Caco-2 (cell line): ENCODE measurements around the gene RPL7A. TPM values are rescaled to one million over a fixed set of nuclear protein-coding genes. Genes with fewer than 3 reads are reported as not detected.

ENCODE experiments used
- BruUV-seq: library from RNA; stranded (reverse); fragments of 400-500 nt; replicated peaks from 2 replicates; lab custom pipeline; 2021; lab: Mats Ljungman, UMichigan
- CTCF ChIA-PET: fragments of 300-600 bp; sonication (Branson Sonifier 250); formaldehyde crosslinking; loops from one replicate; lab custom pipeline; 2022; ENCODE audit warnings: antibody characterized with exemption; lab: Charles Lee
- POLR2A ChIA-PET: fragments of 300-600 bp; sonication (Branson Sonifier 250); formaldehyde crosslinking; loops from one replicate; lab custom pipeline; 2022; ENCODE audit warnings: antibody characterized with exemption; lab: Charles Lee
- DNase-seq, 2 experiments: peaks; one replicate each; pipeline versions ENCODE4 v3.0.0 to v3.0.0-alpha.2; 2020 to 2022
- H3K27me3 ChIP-seq: replicated peaks from 2 replicates; pipeline ENCODE4 v1.6.0; 2011; ENCODE audit warnings: low read length; ENCODE audit not compliant: control insufficient read depth, insufficient read depth
- H3K36me3 ChIP-seq: 2 replicates; pipeline ENCODE4 v1.5.1; 2011; ENCODE audit warnings: low read length; ENCODE audit not compliant: control insufficient read depth, insufficient read depth
- H3K4me1 ChIP-seq: fragments of 250-450 bp; sonication (Bioruptor Pico); 2 replicates; pipeline ENCODE4 v1.5.1; 2020; ENCODE audit warnings: mild to moderate bottlenecking
- H3K4me3 ChIP-seq: 2 replicates; pipeline ENCODE4 v1.5.1; 2011; ENCODE audit warnings: low read depth, mild to moderate bottlenecking, control low read depth, low read length
- H3K9me3 ChIP-seq: fragments of 250-450 bp; sonication (Bioruptor Pico); 2 replicates; pipeline ENCODE4 v1.5.1; 2020; ENCODE audit warnings: mild to moderate bottlenecking, moderate library complexity
- H3K27ac Mint-ChIP-seq: one replicate; pipeline ENCODE4 v1.8.0; 2022; ENCODE audit warnings: mixed read lengths; ENCODE audit not compliant: unreplicated experiment
- H3K27me3 Mint-ChIP-seq: one replicate; pipeline ENCODE4 v1.8.0; 2022; ENCODE audit warnings: mixed read lengths; ENCODE audit not compliant: insufficient read depth, unreplicated experiment
- H3K36me3 Mint-ChIP-seq: one replicate; pipeline ENCODE4 v1.8.0; 2022; ENCODE audit warnings: mild to moderate bottlenecking, mixed read lengths; ENCODE audit not compliant: insufficient read depth, unreplicated experiment
- H3K4me1 Mint-ChIP-seq: one replicate; pipeline ENCODE4 v1.8.0; 2022; ENCODE audit warnings: low read depth, mixed read lengths; ENCODE audit not compliant: unreplicated experiment
- H3K4me3 Mint-ChIP-seq: one replicate; pipeline ENCODE4 v1.8.0; 2022; ENCODE audit warnings: mild to moderate bottlenecking, moderate library complexity, mixed read lengths; ENCODE audit not compliant: unreplicated experiment
- H3K9me3 Mint-ChIP-seq: one replicate; pipeline ENCODE4 v1.8.0; 2022; ENCODE audit warnings: mixed read lengths; ENCODE audit not compliant: unreplicated experiment
- intact Hi-C: fragments of 100-400 bp; cut with micrococcal nuclease; formaldehyde crosslinking; loops from one replicate; pipeline ENCODE4 v1.10.0; 2022; ENCODE audit not compliant: unreplicated experiment
- total RNA-seq: library from RNA; stranded (reverse); gene quantifications from 2 replicates; pipeline ENCODE4 v1.2.3, GENCODE V29; 2022
- TF ChIP-seq, protein P1 (sequence below), 2 experiments: fragments of 200-600 bp in 1 of 2; IDR thresholded peaks; 1 replicate in 1 of 2; 2 replicates in 1 of 2; pipeline versions ENCODE4 v1.5.1 to v1.8.0; 2011 to 2022; ENCODE audit warnings: antibody characterized with exemption in 1 of 2, control low read depth in 1 of 2, inconsistent platforms in 1 of 2, low read depth in 1 of 2, low read length in 1 of 2, mild to moderate bottlenecking in 1 of 2, moderate library complexity in 1 of 2; ENCODE audit not compliant: insufficient read depth in 1 of 2, severe bottlenecking in 1 of 2, unreplicated experiment in 1 of 2

RPL7A gene
- total RNA-seq, 1 experiment from 2014 or later = 1,995 TPM

DNA sequence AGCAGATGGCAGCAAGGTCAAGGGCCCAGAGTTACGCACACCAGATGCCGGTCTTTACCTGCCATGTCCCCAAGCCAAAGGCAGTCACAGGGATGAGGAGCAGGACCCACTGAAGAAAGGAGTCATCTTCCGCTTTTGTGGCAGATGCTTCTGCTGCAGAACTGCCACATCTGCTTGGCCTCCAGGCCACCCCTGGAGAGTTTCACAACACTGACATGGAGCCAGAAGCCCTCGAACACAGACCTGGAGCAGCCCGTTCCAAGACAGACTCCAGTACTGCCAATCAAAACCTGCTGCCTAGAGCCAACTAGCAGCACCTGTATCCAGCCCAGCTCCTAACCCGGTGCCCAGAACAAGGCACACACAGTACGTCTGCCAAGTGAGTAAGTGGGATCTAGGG, 6.7 kb downstream of the RPL7A start:
- Mint-ChIP-seq H3K36me3 (peaks cover 94% of the 10 kb centered on the region), H3K27ac (no peak overlapping the region)
- TF ChIP-seq, protein P1, sequence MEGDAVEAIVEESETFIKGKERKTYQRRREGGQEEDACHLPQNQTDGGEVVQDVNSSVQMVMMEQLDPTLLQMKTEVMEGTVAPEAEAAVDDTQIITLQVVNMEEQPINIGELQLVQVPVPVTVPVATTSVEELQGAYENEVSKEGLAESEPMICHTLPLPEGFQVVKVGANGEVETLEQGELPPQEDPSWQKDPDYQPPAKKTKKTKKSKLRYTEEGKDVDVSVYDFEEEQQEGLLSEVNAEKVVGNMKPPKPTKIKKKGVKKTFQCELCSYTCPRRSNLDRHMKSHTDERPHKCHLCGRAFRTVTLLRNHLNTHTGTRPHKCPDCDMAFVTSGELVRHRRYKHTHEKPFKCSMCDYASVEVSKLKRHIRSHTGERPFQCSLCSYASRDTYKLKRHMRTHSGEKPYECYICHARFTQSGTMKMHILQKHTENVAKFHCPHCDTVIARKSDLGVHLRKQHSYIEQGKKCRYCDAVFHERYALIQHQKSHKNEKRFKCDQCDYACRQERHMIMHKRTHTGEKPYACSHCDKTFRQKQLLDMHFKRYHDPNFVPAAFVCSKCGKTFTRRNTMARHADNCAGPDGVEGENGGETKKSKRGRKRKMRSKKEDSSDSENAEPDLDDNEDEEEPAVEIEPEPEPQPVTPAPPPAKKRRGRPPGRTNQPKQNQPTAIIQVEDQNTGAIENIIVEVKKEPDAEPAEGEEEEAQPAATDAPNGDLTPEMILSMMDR (IDR thresholded peaks at IDR 0.05; ENCODE audit: insufficient read depth in 1 of 2, low read depth in 1 of 2, low read length in 1 of 2, severe bottlenecking in 1 of 2, unreplicated experiment in 1 of 2) = no peak

DNA sequence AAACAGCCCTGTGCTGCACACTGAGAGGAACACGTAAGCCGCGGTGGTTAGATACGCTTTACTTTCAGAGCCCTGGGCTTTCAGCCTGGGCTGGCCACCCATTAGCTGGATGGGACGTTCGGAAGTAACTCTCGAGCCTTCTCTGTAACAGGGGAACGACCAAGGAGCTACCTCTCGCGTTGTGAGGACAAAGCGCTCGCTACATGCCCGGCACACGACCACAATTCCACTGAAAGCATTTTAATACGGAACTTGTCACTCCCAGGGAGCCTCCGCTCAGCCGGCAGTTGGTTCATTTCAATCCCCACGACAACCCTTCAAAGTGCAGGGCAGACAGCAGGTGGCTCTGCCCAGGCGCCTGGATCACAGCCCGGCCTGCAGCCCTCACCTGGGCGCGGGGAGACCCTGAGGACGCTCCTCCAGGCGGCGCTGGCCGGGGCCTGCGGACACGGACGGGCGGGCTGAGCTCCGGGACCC, 7.9 kb downstream of the RPL7A start:
- Mint-ChIP-seq H3K27ac (peak overlapping the region; percentile 88), H3K9me3 (no peaks in the 10 kb centered on the region), H3K36me3 (peaks cover 93% of the 10 kb centered on the region), H3K27me3 (no peaks in the 10 kb centered on the region), H3K4me3 (peak overlapping the region; percentile 86), H3K4me1 (peaks cover 20% of the 10 kb centered on the region)
- Histone ChIP-seq H3K4me3 (peak overlapping the region; percentile 62), H3K9me3 (no peaks in the 10 kb centered on the region), H3K4me1 (peaks cover 14% of the 10 kb centered on the region), H3K36me3 (peaks cover 7% of the 10 kb centered on the region), H3K27me3 (no peaks in the 10 kb centered on the region)
- ChIA-PET POLR2A (interaction anchor here (1.5 kb wide), 1 partner anchor 8 kb away, joined by 13 read pairs; the partner anchor contains the start of genes MED22 and RPL7A), CTCF (interaction anchor here (0.6 to 1.8 kb wide), 6 partner anchors 8 to 783 kb away, joined by 3 to 9 read pairs (median 4); partner anchors contain the start of genes MED22 and RPL7A)
- TSS peak; percentile 28 for BruUV-seq
- intact Hi-C loops = loop anchor here (2.0 kb wide), 2 partner anchors 21 to 39 kb away; partner anchors contain the start of genes STKLD1 and SURF4
- TF ChIP-seq, protein P1 (IDR thresholded peaks at IDR 0.05; ENCODE audit: insufficient read depth in 1 of 2, low read depth in 1 of 2, low read length in 1 of 2, severe bottlenecking in 1 of 2, unreplicated experiment in 1 of 2) = no peak
- no peak for DNase-seq

More for the DNA sequence above, 6.7 kb downstream of the RPL7A start:
- ChIA-PET CTCF (no interaction called here), POLR2A (no interaction called here)
- intact Hi-C loops = no loop called here
- no peaks in the 10 kb centered on the region for H3K27me3 ChIP-seq
- H3K9me3 ChIP-seq = no peaks in the 10 kb centered on the region
- no peaks in the 10 kb centered on the region for H3K9me3 Mint-ChIP-seq
- no peak for DNase-seq
- peaks cover 15% of the 10 kb centered on the region for H3K4me1 ChIP-seq
- H3K36me3 ChIP-seq = peaks cover 13% of the 10 kb centered on the region
- no peak overlapping the region for H3K4me3 ChIP-seq
- no peaks in the 10 kb centered on the region for H3K27me3 Mint-ChIP-seq
- no TSS peak for BruUV-seq
- peaks cover 13% of the 10 kb centered on the region for H3K4me1 Mint-ChIP-seq
- peak overlapping the region; percentile 86 for H3K4me3 Mint-ChIP-seq

DNA sequence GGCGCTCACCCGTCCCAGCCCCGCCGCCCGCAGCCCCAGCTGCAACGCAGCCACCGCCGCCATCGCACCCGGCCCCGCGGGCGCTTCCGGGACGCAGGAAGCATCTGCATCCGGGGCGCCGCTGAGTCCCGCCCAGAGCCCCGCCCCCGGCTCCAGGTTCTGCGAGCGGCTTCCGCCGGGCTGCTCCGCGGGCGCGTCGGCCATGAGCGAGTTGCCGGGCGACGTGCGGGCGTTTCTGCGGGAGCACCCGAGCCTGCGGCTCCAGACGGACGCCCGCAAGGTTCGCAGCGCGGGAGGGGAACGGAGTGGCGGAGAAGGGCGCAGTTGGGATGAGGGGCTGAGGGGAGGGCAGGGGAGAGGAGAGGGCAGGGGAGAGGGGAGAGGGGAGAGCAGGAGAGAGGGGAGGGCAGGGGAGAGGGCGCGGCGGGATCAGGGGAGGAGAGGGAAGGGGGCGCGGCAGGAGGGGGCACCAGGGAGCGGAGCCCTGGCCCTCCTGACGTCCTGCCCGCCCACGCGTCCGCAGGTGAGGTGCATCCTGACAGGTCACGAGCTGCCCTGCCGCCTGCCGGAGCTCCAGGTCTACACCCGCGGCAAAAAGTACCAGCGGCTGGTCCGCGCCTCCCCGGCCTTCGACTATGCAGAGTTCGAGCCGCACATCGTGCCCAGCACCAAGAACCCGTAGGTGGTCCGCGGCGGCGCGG, 8.5 kb downstream of the RPL7A start, which contains the start of the genes SURF1 and SURF2:
SURF1 (minus strand) TSS at position 97 of the 701 bp plus-strand sequence; CDS start at position 63, 34 bp downstream.
SURF2 (plus strand) TSS at position 160 of the 701 bp plus-strand sequence; CDS start at position 203, 43 bp downstream.
- Mint-ChIP-seq H3K9me3 (no peaks in the 10 kb centered on the region), H3K36me3 (peaks cover 93% of the 10 kb centered on the region), H3K4me3 (peak within 1 kb of the TSS; percentile 86), H3K27ac (peak within 1 kb of the TSS; percentile 88), H3K27me3 (no peaks in the 10 kb centered on the region), H3K4me1 (peaks cover 20% of the 10 kb centered on the region)
- intact Hi-C loops = loop anchor here (2.0 kb wide), 2 partner anchors 20 to 38 kb away; partner anchors contain the start of genes STKLD1 and SURF4
- Histone ChIP-seq H3K4me3 (peak within 1 kb of the TSS; percentile 62), H3K36me3 (peaks cover 7% of the 10 kb centered on the region), H3K9me3 (no peaks in the 10 kb centered on the region), H3K27me3 (no peaks in the 10 kb centered on the region), H3K4me1 (peaks cover 14% of the 10 kb centered on the region)
- BruUV-seq = no TSS peak
- TF ChIP-seq, protein P1 (IDR thresholded peaks at IDR 0.05; ENCODE audit: insufficient read depth in 1 of 2, low read depth in 1 of 2, low read length in 1 of 2, severe bottlenecking in 1 of 2, unreplicated experiment in 1 of 2) = peak in 1 of 2 experiments; percentile 52
- POLR2A ChIA-PET = interaction anchor here (0.6 to 1.5 kb wide), 3 partner anchors 8 to 103 kb away, joined by 3 to 13 read pairs (median 5); partner anchors contain the start of genes MED22, RPL7A and SURF6
- CTCF ChIA-PET = interaction anchor here (0.6 to 1.8 kb wide), 14 partner anchors 9 to 782 kb away, joined by 3 to 9 read pairs (median 3); partner anchors contain the start of genes MED22 and RPL7A
- peak; percentile 86 to 93 for DNase-seq
